BJ (cell line): ENCODE measurements around the gene CASTOR1. TPM values are rescaled to one million over a fixed set of nuclear protein-coding genes. Genes with fewer than 3 reads are reported as not detected.

Experiments used
- CTCF ChIA-PET: fragments of 350-600 bp; formaldehyde crosslinking; extraction: SDS; loops from one replicate; lab custom pipeline; 2021; ENCODE audit warnings: antibody characterized with exemption, inconsistent platforms; lab: Yijun Ruan, JAX
- POLR2A ChIA-PET: fragments of 300-600 bp; sonication (Branson Sonifier 250); formaldehyde crosslinking; extraction: SDS; loops from one replicate; lab custom pipeline; 2021; ENCODE audit warnings: antibody characterized with exemption; lab: Charles Lee
- DNase-seq: peaks from one replicate; pipeline ENCODE4 v3.0.0-alpha.2; 2011; ENCODE audit warnings: low read depth
- H3K27me3 ChIP-seq: 2 replicates; pipeline ENCODE4 v1.6.0; 2011; ENCODE audit warnings: low read length; ENCODE audit not compliant: control insufficient read depth, insufficient read depth
- H3K36me3 ChIP-seq: 2 replicates; pipeline ENCODE4 v1.5.1; 2011; ENCODE audit warnings: low read length; ENCODE audit not compliant: control insufficient read depth, insufficient read depth
- H3K4me3 ChIP-seq: 2 replicates; pipeline ENCODE4 v1.5.1; 2011; ENCODE audit warnings: low read depth, mild to moderate bottlenecking, control low read depth, low read length
- CTCF ChIP-seq: IDR thresholded peaks from 2 replicates; pipeline ENCODE4 v1.5.1; 2011; ENCODE audit warnings: low read depth, mild to moderate bottlenecking, control low read depth, inconsistent platforms, low read length, moderate library complexity; ENCODE audit not compliant: insufficient read depth
- polyA plus RNA-seq: library from polyadenylated mRNA; depleted of rRNA; stranded (reverse); fragments of >200 nt; gene quantifications from 2 replicates; pipeline ENCODE4 v1.2.3, GENCODE V29; 2011

The CASTOR1 gene
- polyA plus RNA-seq, 1 experiment, result 16.4 TPM

GRCh38 chr22:30276039-30276438 is 13.3 kb downstream of the CASTOR1 start:
- no peak for TF ChIP-seq CTCF
- POLR2A ChIA-PET, result no interaction called here
- H3K4me3 ChIP-seq, result no peak overlapping the region
- H3K36me3 ChIP-seq, result no peaks in the 10 kb centered on the region
- CTCF ChIA-PET, result interaction anchor here (0.8 to 6.6 kb wide), 3 partner anchors 10 to 12 kb away, joined by 3 to 41 read pairs (median 3); no protein-coding TSS in a partner anchor
- peaks cover 5% of the 10 kb centered on the region for H3K27me3 ChIP-seq
- DNase-seq, result no peak

GRCh38 chr22:30275625-30276024 is 13.7 kb downstream of the CASTOR1 start:
- TF ChIP-seq CTCF, result no peak
- no peak overlapping the region for H3K4me3 ChIP-seq
- ChIA-PET CTCF (interaction anchor here (0.8 to 6.6 kb wide), 3 partner anchors 10 to 12 kb away, joined by 3 to 41 read pairs (median 3); no protein-coding TSS in a partner anchor), POLR2A (no interaction called here)
- peaks cover 5% of the 10 kb centered on the region for H3K27me3 ChIP-seq
- DNase-seq, result no peak
- no peaks in the 10 kb centered on the region for H3K36me3 ChIP-seq

- peaks cover 5% of the 10 kb centered on the region for H3K27me3 ChIP-seq
- H3K36me3 ChIP-seq, result no peaks in the 10 kb centered on the region
- ChIA-PET CTCF (interaction anchor here (1.7 kb wide), 1 partner anchor 11 kb away, joined by 8 read pairs; no protein-coding TSS in a partner anchor), POLR2A (no interaction called here)
- TF ChIP-seq CTCF, result no peak
- no peak for DNase-seq
- H3K4me3 ChIP-seq, result no peak overlapping the region
These were observed 14.9 kb downstream of the CASTOR1 start for GRCh38 chr22:30274437-30274812.

DNA sequence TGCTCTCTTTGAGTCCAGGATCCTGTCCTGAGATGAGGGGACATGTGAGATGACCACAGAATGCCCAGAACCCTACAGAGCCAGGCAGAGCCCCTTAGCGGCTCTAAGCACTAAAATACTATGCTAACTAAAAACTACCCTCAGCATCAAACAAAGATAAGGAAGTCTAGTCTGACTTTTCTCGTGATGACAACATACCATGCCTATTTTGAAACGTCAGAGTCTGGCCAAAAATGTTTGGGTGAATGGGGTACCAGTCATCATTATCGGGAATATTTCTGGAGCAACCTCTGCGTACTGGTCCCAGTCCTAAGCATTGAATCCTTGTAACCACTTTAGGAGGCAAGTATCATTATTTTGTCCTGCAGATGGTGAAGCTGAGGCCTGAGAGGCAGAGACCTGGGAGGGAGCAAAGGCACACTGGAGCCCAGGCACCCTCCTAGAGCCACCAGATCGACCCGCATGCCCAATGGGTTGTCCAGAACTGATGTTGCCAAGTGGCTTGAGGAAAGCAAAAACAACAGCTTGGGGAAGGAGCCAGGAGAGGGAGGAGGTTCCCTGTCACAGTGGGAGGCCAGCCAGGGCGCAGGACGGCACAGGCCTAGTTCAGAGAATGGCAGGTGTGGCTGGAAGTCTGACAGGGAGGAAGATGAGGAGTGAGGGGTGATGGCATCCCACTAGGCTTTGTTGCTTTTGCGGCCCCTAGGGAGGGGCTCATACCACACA is 15.4 kb downstream of the CASTOR1 start:
- ChIA-PET POLR2A (no interaction called here), CTCF (interaction anchor here (1.7 kb wide), 1 partner anchor 11 kb away, joined by 8 read pairs; no protein-coding TSS in a partner anchor)
- TF ChIP-seq CTCF, result no peak
- no peak for DNase-seq
- H3K36me3 ChIP-seq, result no peaks in the 10 kb centered on the region
- H3K4me3 ChIP-seq, result no peak overlapping the region
- H3K27me3 ChIP-seq, result peaks cover 5% of the 10 kb centered on the region

- no peak for DNase-seq
- H3K27me3 ChIP-seq, result peaks cover 5% of the 10 kb centered on the region
- POLR2A ChIA-PET, result no interaction called here
- CTCF ChIA-PET, result interaction anchor here (1.7 kb wide), 1 partner anchor 9 kb away, joined by 5 read pairs; no protein-coding TSS in a partner anchor
- H3K4me3 ChIP-seq, result no peak overlapping the region
- TF ChIP-seq CTCF, result no peak
- H3K36me3 ChIP-seq, result no peaks in the 10 kb centered on the region
These were observed 16.3 kb downstream of the CASTOR1 start for GRCh38 chr22:30272781-30273601.
